Measurements from ENCODE around the gene PLP1.

Gene PLP1

DNA sequence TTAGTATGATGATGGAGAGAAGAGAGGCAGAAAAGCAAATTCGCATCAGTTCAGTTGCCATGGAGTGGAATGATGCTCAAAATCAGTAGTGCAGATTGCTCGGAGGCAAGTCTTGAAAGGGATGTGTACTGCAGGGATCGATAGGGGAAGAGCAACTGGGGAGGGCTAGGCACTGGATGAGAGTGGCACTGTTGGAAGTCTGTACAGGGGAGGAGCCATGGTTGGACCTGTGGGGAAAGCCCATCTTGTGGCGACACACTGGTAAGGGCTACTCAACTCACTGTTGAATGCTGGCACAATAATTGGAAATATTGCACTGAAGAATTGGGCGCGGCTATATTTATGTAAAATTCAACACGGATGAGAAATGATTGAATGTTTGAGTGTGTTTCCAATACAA is 54.2 kb downstream of the PLP1 start:
- no peak for DNase-seq (ENCODE audit: low read depth)

DNA sequence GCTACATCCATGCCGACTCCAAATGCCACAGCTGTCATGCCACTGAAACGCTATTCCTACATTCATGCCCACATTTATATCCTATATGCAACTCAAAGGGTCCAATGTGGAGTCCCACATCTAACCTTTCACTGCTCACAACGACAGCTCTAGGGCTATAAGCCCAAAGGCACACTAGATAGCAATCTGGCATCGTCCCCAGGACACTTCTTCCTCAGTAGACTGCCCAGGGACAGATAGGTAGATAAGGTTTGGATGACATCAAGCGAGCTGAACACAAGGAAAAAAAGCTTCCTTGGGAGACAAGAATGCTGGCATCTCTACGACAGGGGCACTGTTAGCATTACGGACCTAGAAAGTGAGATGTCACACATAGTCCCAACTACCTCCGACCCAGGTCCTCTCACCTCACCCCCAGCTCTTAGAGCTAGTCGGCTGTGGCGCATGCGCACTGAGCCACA is 54.7 kb downstream of the PLP1 start:
- DNase-seq (ENCODE audit: low read depth): no peak

DNA sequence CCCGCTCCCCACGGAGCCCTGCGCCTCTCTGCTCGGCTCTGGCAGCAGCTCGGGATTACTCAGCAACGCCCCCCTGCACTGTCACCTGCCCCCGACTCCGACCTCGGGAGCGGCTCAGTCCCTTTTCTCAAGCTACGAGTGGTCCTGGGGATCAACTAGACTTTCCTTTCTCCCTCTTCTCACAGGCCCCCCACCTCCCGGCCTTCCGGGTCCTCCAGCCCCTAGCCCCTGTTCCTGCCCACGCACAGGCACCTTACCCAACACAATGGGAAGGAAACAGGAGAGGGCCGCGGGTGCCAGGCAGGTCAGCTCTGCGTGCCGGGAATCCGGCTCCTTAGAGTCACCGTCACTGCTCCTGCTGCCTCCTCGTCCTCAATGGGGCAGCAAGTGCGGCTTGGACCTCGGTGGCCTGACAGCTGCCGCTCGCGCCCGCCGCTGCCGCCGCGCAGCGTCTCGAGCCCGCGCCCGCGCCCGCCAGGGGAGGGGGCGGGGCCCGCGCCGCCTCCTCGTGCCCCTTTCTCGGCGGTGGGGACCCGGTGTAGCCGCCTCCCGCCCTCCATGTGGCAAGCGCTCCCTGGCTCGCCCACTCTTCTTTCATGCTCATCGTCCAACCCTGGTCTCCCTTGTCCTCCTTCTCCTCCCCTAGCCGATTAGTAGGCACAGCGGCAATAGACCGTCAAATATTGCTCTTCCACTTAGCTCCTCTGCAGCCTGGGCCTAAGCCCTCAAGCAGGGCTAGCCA is 55.3 kb downstream of the PLP1 start, which contains the start of gene RAB9B:
TSS of gene RAB9B (minus strand) at position 455 of the 742 bp plus-strand sequence. CDS start 6,473 bp downstream, outside the sequence.
- DNase-seq (ENCODE audit: low read depth): no peak

DNA sequence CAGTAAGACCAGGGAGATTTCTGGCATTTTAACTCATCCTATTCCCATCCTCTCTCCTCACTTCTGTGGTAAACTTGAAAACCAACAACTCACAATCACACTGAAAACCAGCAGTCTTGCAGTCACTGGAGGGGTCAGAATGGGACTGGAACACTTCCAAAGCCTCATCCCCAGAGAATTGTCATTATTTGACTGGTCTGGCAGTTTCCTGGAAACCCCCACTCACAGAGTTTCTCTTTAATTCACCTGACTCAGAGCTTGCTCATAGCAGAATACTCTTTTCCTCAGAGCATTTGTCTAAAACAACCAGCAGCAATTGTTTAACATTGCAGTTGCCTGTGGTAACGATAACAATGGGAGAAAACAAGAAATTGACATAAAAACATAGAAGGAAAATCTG is 62.8 kb downstream of the PLP1 start:
- DNase-seq (ENCODE audit: low read depth): no peak
